ENCODE data around the gene FBXO8.

Gene FBXO8

DNA sequence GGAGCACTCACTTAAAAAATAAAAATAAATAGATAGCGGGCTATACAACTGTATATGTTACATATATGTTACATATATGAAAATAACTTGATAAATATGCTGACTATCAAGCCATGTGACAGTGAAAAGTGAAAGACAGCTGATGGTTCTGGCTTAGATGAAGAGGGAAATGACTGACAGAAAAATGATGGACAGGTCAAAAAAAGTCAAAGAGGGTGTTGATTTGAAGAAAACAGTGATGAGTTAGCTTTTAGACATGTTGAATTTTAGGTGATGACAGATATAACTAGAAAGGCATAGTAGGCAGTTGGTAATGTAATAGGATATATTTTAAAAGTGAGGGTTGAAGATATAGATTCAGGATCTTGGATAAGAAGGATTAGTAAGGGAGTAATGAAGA, 37.8 kb downstream of the FBXO8 start:
- DNase-seq (ENCODE audit: low read depth, low spot score), result no peak

DNA sequence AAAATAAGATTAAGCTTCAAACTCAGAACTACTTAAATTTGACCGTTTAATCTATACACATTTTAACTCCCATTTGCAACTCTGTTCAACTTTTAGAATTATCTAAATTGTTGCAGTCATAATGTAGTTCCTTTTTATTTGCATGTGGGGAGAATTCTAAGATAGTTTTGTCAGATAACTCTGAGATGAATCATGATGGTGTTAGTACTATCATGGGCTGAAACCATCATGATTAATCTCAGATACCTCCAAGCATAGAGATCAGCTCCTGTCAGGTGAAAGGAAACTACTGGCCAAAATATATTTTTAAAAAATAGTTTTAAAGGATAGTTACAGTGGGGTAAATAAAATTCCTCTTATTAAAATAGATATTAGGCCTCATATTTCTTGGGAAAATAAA, 39.0 kb downstream of the FBXO8 start:
- DNase-seq (ENCODE audit: low read depth, low spot score), result no peak

- DNase-seq (ENCODE audit: low read depth, low spot score), result no peak
Observed at GRCh38 chr4:174241162-174241561, 42.3 kb downstream of the FBXO8 start.

DNA sequence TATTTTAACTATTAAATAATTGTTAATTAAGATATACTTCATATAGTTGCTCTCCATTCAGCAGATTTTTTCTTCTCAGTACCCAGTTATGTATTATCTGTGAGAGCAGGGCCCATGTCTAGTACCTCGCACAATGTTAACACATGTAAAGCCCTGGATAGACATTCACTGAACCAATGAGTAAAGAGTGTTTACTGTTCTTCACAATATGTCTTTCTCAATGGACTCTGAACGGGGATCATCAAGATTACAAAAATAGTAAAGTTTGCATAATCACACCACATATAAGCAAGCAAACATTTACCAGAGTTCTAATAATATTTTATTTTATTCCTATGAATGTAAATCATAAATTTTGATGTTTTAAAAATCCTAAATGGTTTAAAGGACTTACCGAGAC, 47.1 kb downstream of the FBXO8 start:
- no peak for DNase-seq (ENCODE audit: low read depth, low spot score)

DNA sequence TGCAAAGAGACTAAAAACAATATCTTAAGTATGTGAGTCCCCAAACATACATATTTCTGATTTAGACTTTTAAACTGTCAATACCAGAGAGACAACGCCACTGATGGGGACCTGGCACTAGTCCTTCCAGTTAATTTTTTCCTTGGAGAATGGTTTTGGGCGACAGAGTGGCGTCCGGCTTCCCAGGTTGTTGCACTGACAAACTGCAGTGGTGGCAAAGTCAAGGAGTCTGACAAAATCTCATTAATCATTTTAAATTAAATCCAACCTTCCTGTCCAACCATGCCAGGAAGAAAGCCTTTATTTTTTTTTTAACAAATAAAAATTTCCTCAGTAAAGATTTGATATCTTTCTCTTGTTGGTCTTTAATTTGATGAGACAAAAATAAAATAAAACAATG, 52.8 kb downstream of the FBXO8 start:
- no peak for DNase-seq (ENCODE audit: low read depth, low spot score)

- DNase-seq (ENCODE audit: low read depth, low spot score), result no peak
Observed at GRCh38 chr4:174230148-174230547, 53.3 kb downstream of the FBXO8 start.

GRCh38 chr4:174228988-174229387, 54.5 kb downstream of the FBXO8 start:
- no peak for DNase-seq (ENCODE audit: low read depth, low spot score)

- DNase-seq (ENCODE audit: low read depth, low spot score), result no peak
Observed at GRCh38 chr4:174225349-174226049, 58.0 kb downstream of the FBXO8 start.

DNA sequence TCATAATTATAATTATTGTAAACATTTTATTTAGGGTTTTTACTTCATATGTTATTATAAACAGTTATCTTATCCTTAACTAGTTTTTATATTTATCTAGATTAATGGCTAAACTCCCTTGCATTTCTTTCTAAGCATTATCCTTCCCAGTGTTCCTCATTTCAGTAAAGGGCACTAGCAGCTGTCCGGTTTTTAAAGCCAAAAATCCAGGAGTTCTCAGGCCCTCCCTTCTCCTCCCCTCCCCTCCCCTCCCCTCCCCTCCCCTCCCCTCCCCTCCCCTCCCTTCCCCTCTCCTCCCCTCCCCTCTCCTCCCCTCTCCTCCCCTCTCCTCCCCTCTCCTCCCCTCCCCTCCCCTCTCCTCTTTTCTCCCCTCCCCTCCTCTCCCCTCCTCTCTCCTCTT, 58.9 kb downstream of the FBXO8 start:
- DNase-seq (ENCODE audit: low read depth, low spot score), result no peak

- no peak for DNase-seq (ENCODE audit: low read depth, low spot score)
Observed at GRCh38 chr4:174222266-174222872, 61.1 kb downstream of the FBXO8 start.

DNA sequence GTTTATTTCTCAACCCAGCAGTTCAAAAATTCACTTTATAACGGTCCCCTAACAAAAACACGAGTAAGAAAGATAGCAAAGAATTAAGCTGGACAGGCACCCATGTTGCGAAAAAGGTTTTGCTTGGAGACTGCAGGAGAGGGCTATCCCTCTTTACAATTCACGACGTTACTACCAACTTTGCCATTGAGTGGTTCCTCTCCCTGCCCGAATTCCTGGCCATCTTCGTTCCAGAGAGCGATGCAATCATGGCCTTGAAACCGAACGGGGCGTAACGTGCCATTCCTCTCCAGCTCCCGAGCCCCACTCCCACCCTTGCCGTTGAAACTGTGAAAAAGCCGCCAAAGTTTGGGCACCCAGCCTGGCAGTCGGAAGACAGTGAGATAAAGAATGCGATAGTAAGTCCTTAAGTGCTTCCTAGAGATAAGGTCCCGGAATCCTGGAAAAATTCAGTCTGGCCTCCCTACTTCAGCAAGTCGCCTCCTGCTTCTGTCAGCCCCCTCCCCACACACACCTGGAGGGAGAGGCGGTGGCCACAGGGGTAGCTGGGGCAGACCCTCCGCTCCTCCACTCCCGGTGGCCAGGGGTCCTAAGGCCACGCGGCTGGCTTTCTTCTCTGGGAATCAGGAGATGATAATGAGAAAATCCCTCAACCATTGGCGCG, 65.2 kb downstream of the FBXO8 start:
- DNase-seq (ENCODE audit: low read depth, low spot score), result no peak

GRCh38 chr4:174217273-174218126, 66.0 kb downstream of the FBXO8 start:
- DNase-seq (ENCODE audit: low read depth, low spot score), result no peak

DNA sequence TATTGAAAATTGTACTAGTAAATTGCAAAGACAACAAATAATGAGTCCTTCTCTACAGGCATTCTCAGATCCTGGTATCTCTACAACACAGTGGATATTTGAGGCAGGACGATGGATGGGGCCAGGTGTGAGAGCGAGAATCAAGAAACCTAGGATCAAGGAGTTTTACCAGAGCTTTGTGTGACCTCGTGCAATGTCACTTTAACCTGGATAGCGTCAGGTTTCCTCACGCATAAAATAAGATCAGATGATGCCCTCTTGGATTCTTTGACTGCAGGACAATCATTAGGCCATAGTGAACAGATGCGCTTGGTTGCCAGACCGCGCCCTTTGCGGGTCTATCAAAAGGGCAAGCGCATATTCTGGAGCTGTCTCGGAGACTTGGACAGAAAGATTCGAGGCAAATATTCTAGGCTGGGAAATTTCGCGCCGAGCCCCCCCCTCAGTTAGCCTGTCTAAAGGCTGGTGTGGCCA, 66.6 kb downstream of the FBXO8 start:
- DNase-seq (ENCODE audit: low read depth, low spot score), result no peak

- DNase-seq (ENCODE audit: low read depth, low spot score), result no peak
Observed at GRCh38 chr4:174215961-174216680, 67.3 kb downstream of the FBXO8 start.

- DNase-seq (ENCODE audit: low read depth, low spot score), result no peak
Observed at GRCh38 chr4:174215057-174215456, 68.4 kb downstream of the FBXO8 start.

DNA sequence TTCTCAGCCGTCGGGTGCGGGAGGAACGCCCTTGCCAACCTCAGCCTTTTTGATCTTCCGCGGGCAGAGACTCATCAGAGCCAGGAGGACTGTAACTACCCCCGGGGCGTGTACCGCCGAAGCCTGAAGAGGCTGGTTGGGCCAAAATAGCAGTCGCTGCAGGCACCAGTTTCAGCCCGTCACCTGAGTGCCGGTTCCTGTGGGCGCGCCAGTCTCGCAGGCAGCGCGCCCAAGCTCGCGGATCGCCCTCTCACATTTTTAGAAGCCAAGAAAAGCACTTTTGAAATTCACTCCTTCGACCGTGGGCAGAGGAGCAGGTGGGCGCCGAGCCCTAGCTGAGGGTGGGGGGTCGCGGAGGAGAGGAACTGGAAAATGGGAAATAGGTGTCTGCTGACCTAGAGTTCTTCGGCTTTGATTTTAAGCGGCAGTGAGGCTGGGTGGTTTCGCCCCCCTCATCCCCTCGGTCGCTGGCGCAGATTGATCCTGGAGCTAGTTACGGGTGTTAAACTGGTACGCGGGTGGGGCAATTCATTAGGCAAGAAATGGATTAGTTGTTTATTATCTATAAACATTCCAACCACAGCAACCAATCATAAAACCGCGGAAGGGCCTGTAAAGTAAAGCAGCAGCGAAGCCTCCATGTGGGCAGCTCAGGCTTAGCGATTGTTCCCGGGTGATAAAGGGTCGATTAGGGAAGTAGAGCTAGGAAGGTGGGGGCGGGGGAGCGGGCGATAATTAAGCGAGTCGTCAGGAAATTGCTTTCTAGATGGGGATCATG, 69.2 kb downstream of the FBXO8 start:
- DNase-seq (ENCODE audit: low read depth, low spot score), result no peak

- DNase-seq (ENCODE audit: low read depth, low spot score), result no peak
Observed at GRCh38 chr4:174213731-174214100, 69.8 kb downstream of the FBXO8 start.

GRCh38 chr4:174212061-174212460, 71.4 kb downstream of the FBXO8 start:
- no peak for DNase-seq (ENCODE audit: low read depth, low spot score)

DNA sequence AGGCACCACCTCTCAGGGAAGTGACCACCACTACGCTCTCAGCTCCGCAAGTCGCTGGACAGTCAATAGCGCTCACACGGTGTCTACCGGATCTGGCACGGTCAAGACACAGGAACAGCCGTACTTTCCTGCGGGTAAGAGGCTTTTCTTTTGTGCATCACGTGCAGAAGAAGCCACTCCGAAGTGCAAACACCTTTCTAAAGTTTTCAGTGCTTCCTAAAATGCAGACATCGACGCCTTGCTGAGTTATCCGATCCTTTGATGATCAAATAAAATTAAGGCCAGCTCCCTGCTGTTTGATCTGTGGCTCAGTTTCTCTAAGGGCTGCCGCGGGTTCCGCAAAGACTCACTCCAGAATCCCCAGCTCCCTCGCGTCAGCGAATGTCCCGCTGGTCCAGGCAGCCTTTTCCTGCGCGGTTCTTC, 71.8 kb downstream of the FBXO8 start:
- DNase-seq (ENCODE audit: low read depth, low spot score), result no peak

DNA sequence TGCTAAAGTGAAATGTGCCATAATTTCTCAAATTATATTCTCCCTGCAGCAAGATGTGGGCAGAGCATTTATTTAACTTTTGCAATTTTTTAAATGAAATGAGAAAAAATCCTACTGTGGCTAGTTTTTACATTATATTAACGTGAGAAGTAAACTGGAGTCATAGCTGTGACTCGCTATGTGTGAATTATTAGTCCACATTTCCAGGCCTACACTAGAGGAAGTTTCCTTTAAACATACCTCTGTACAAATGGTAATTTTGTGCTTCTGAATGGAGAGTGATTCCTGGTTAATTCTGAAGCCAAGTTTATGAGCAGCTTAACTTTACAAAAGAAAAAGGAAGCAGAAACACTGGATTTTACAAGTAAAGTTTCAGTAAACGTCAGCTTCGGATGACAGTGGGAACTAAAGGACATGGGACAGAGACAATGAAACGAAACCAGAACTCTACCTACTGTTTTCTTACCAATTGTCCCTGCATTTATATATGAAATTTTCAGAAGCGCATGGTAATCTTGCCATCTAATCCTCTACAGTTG, 72.4 kb downstream of the FBXO8 start:
- no peak for DNase-seq (ENCODE audit: low read depth, low spot score)
